ENCODE measurements around the gene MPP7. TPM values are rescaled to one million over a fixed set of nuclear protein-coding genes. Genes with fewer than 3 reads are reported as not detected.

MPP7 gene
- total and polyA plus RNA-seq, 9 donors, result 3.0 to 7.0 (median 4.6) TPM

DNA sequence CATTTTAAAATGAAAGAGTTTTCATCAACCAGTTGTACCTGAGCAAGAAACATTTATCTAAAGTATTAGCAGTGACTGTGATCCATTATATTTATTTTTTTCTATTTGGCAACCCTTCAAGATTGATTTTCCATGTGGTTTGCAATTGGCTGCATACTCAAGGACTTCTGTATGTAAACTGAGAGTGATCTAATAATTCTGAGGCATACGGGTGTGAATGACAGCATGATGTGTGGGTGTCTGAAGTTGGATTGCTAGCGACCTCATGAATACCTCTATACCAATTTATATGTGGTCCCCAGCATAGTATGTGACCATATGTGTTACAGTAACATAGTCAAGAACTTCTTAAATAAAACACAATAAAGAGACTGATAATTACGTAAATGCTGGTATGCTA is 8.2 kb upstream of the MPP7 start:
- WGBS (ENCODE audit: insufficient coverage), result no CpG with 5 or more reads among the region's 3 CpGs
- no peak for DNase-seq
- Histone ChIP-seq H3K9me3 (replicated peaks; ENCODE audit: control insufficient read depth, low read depth, low read length) (no peaks in the 10 kb centered on the region), H3K4me3 (ENCODE audit: low read length) (no peak overlapping the region), H3K4me1 (ENCODE audit: control insufficient read depth, insufficient read depth, low read length) (peaks cover 2% of the 10 kb centered on the region), H3K36me3 (ENCODE audit: control insufficient read depth, insufficient read depth, low read length) (no peaks in the 10 kb centered on the region), H3K27ac (ENCODE audit: low read length) (no peak overlapping the region), H3K27me3 (ENCODE audit: control insufficient read depth, insufficient read depth, low read length) (peaks cover 9% of the 10 kb centered on the region)

GRCh38 chr10:28307267-28307666 is 4.4 kb upstream of the MPP7 start:
- no peaks in the 10 kb centered on the region for H3K9me3 ChIP-seq (replicated peaks; ENCODE audit: control insufficient read depth, low read depth, low read length)
- peaks cover 14% of the 10 kb centered on the region for H3K27me3 ChIP-seq (ENCODE audit: control insufficient read depth, insufficient read depth, low read length)
- 83% methylated on average over 1 of the region's 4 CpGs for WGBS (ENCODE audit: insufficient coverage)
- H3K27ac ChIP-seq (ENCODE audit: low read length), result no peak overlapping the region
- DNase-seq, result no peak
- peaks cover 2% of the 10 kb centered on the region for H3K4me1 ChIP-seq (ENCODE audit: control insufficient read depth, insufficient read depth, low read length)
- no peaks in the 10 kb centered on the region for H3K36me3 ChIP-seq (ENCODE audit: control insufficient read depth, insufficient read depth, low read length)
- H3K4me3 ChIP-seq (ENCODE audit: low read length), result no peak overlapping the region

GRCh38 chr10:28305553-28305952 is 2.7 kb upstream of the MPP7 start:
- Histone ChIP-seq H3K36me3 (ENCODE audit: control insufficient read depth, insufficient read depth, low read length) (no peaks in the 10 kb centered on the region), H3K4me3 (ENCODE audit: low read length) (no peak overlapping the region), H3K27me3 (ENCODE audit: control insufficient read depth, insufficient read depth, low read length) (peaks cover 20% of the 10 kb centered on the region), H3K27ac (ENCODE audit: low read length) (no peak overlapping the region), H3K4me1 (ENCODE audit: control insufficient read depth, insufficient read depth, low read length) (peaks cover 2% of the 10 kb centered on the region), H3K9me3 (replicated peaks; ENCODE audit: control insufficient read depth, low read depth, low read length) (no peaks in the 10 kb centered on the region)
- WGBS (ENCODE audit: insufficient coverage), result no CpG with 5 or more reads among the region's 2 CpGs
- DNase-seq, result no peak

DNA sequence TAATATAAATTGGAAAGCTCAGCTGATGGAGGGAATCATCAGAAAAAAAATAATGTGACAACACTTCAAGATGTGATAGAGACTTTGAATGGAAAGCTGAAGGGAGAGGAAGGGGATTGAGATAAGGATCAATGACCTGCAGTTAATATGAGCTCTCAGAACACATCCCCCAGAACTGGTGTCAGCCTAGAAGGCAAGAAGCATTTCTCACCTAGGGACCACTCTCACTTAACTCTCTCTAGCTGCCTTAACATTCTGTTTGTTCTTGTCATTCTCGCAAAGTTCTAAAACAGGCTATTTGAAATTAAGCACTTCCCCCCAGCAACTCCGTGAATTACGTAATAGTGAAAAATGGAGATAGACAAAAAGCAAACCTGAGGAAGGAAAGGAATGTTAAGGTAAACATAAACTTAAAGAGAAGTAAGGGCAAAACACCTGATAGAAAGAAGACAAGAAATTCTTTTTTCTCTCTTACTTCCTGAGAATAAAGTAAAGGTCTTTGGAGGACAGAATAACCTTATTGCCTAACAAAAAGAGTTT is 1.2 kb upstream of the MPP7 start:
- Histone ChIP-seq H3K4me3 (ENCODE audit: low read length) (no peak overlapping the region), H3K27me3 (ENCODE audit: control insufficient read depth, insufficient read depth, low read length) (peaks cover 20% of the 10 kb centered on the region), H3K36me3 (ENCODE audit: control insufficient read depth, insufficient read depth, low read length) (no peaks in the 10 kb centered on the region), H3K27ac (ENCODE audit: low read length) (no peak overlapping the region), H3K4me1 (ENCODE audit: control insufficient read depth, insufficient read depth, low read length) (peaks cover 2% of the 10 kb centered on the region), H3K9me3 (replicated peaks; ENCODE audit: control insufficient read depth, low read depth, low read length) (no peaks in the 10 kb centered on the region)
- no peak for DNase-seq
- WGBS (ENCODE audit: insufficient coverage), result no CpG with 5 or more reads among the region's 3 CpGs

GRCh38 chr10:28302012-28302637 is 739 bp downstream of the MPP7 start:
- DNase-seq, result peak; percentile 58
- H3K36me3 ChIP-seq (ENCODE audit: control insufficient read depth, insufficient read depth, low read length), result no peaks in the 10 kb centered on the region
- 1% methylated on average over 14 of the region's 25 CpGs for WGBS (ENCODE audit: insufficient coverage)
- H3K9me3 ChIP-seq (replicated peaks; ENCODE audit: control insufficient read depth, low read depth, low read length), result no peaks in the 10 kb centered on the region
- no peaks in the 10 kb centered on the region for H3K4me1 ChIP-seq (ENCODE audit: control insufficient read depth, insufficient read depth, low read length)
- H3K27ac ChIP-seq (ENCODE audit: low read length), result peak overlapping the region; percentile 29
- H3K4me3 ChIP-seq (ENCODE audit: low read length), result peak overlapping the region; percentile 57
- H3K27me3 ChIP-seq (ENCODE audit: control insufficient read depth, insufficient read depth, low read length), result peaks cover 17% of the 10 kb centered on the region

DNA sequence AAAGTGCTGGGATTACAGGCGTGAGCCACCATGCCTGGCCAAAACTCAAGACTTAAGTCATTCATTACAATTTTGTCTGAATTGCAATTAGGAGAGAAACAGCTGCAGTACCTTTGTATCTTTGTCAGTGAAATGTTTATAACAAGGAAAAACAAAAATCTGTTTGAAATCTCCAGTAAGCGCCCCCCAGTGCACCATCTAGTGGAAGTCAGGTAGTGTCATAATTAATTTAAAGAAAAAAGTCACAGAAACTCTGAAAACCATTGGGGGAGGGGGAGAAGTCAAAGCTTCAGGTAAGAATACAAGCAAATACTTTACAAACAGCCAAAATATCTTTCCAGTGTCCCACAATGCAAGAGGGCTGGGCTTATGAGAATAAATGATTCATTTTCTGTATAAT is 2.8 kb downstream of the MPP7 start:
- Histone ChIP-seq H3K4me3 (ENCODE audit: low read length) (no peak overlapping the region), H3K27me3 (ENCODE audit: control insufficient read depth, insufficient read depth, low read length) (peaks cover 7% of the 10 kb centered on the region), H3K9me3 (replicated peaks; ENCODE audit: control insufficient read depth, low read depth, low read length) (no peaks in the 10 kb centered on the region), H3K27ac (ENCODE audit: low read length) (no peak overlapping the region), H3K4me1 (ENCODE audit: control insufficient read depth, insufficient read depth, low read length) (peaks cover 5% of the 10 kb centered on the region), H3K36me3 (ENCODE audit: control insufficient read depth, insufficient read depth, low read length) (no peaks in the 10 kb centered on the region)
- DNase-seq, result no peak
- 67% methylated on average over 1 of the region's 2 CpGs for WGBS (ENCODE audit: insufficient coverage)

DNA sequence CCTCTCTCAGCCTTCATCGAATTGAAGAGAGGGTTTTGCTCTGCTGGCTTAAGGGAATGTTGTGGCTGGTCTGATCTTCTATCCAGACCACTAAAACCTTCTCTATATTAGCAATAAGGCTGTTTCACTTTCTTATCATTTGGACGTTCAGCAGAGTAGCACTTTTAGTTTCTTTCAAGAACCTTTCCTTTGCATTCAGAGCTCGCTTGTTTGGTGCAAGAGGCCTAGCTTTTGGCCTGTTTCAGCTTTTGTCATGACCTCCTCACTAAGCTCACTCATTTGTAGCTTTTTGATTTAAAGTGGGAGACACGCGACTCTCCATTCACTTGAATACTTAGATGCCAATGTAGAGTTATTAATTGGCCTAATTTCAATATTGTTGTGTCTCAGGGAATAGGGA is 3.9 kb downstream of the MPP7 start:
- 60% methylated on average over 2 of the region's 5 CpGs for WGBS (ENCODE audit: insufficient coverage)
- Histone ChIP-seq H3K9me3 (replicated peaks; ENCODE audit: control insufficient read depth, low read depth, low read length) (no peaks in the 10 kb centered on the region), H3K4me3 (ENCODE audit: low read length) (no peak overlapping the region), H3K36me3 (ENCODE audit: control insufficient read depth, insufficient read depth, low read length) (no peaks in the 10 kb centered on the region), H3K27ac (ENCODE audit: low read length) (no peak overlapping the region), H3K27me3 (ENCODE audit: control insufficient read depth, insufficient read depth, low read length) (peaks cover 7% of the 10 kb centered on the region), H3K4me1 (ENCODE audit: control insufficient read depth, insufficient read depth, low read length) (peaks cover 5% of the 10 kb centered on the region)
- DNase-seq, result no peak

GRCh38 chr10:28296023-28296422 is 6.8 kb downstream of the MPP7 start:
- Histone ChIP-seq H3K9me3 (replicated peaks; ENCODE audit: control insufficient read depth, low read depth, low read length) (no peaks in the 10 kb centered on the region), H3K36me3 (ENCODE audit: control insufficient read depth, insufficient read depth, low read length) (no peaks in the 10 kb centered on the region), H3K27me3 (ENCODE audit: control insufficient read depth, insufficient read depth, low read length) (no peaks in the 10 kb centered on the region), H3K4me1 (ENCODE audit: control insufficient read depth, insufficient read depth, low read length) (peaks cover 5% of the 10 kb centered on the region), H3K27ac (ENCODE audit: low read length) (no peak overlapping the region), H3K4me3 (ENCODE audit: low read length) (no peak overlapping the region)
- DNase-seq, result no peak
- WGBS (ENCODE audit: insufficient coverage), result 27% methylated on average over 1 of the region's 1 CpG

- H3K27ac ChIP-seq (ENCODE audit: low read length), result no peak overlapping the region
- peaks cover 5% of the 10 kb centered on the region for H3K4me1 ChIP-seq (ENCODE audit: control insufficient read depth, insufficient read depth, low read length)
- no peaks in the 10 kb centered on the region for H3K27me3 ChIP-seq (ENCODE audit: control insufficient read depth, insufficient read depth, low read length)
- H3K4me3 ChIP-seq (ENCODE audit: low read length), result no peak overlapping the region
- no peaks in the 10 kb centered on the region for H3K36me3 ChIP-seq (ENCODE audit: control insufficient read depth, insufficient read depth, low read length)
- no peaks in the 10 kb centered on the region for H3K9me3 ChIP-seq (replicated peaks; ENCODE audit: control insufficient read depth, low read depth, low read length)
- WGBS (ENCODE audit: insufficient coverage), result no CpG with 5 or more reads among the region's 3 CpGs
- DNase-seq, result peak; percentile 56
Measured at GRCh38 chr10:28295336-28295735, 7.5 kb downstream of the MPP7 start.

GRCh38 chr10:28294809-28295208 is 8.1 kb downstream of the MPP7 start:
- Histone ChIP-seq H3K27me3 (ENCODE audit: control insufficient read depth, insufficient read depth, low read length) (no peaks in the 10 kb centered on the region), H3K4me1 (ENCODE audit: control insufficient read depth, insufficient read depth, low read length) (peaks cover 5% of the 10 kb centered on the region), H3K27ac (ENCODE audit: low read length) (no peak overlapping the region), H3K4me3 (ENCODE audit: low read length) (no peak overlapping the region), H3K9me3 (replicated peaks; ENCODE audit: control insufficient read depth, low read depth, low read length) (no peaks in the 10 kb centered on the region), H3K36me3 (ENCODE audit: control insufficient read depth, insufficient read depth, low read length) (no peaks in the 10 kb centered on the region)
- WGBS (ENCODE audit: insufficient coverage), result 63% methylated on average over 1 of the region's 5 CpGs
- no peak for DNase-seq

DNA sequence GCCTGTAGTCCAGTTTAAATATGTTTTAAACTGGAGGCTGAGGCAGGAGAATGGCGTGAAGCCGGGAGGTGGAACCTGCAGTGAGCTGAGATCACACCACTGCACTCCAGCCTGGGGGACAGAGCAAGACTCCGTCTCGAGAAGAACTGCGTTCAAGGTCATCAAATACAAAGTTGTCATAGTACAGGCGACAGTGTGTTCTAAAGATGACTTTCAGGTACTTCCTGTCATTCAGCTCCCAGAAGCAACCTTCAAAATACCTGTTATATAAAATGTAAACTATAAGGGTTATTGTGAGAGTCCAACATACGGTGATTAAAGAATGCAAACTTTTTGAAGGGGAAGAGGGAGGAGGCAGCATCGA is 8.7 kb downstream of the MPP7 start:
- DNase-seq, result no peak
- Histone ChIP-seq H3K4me3 (ENCODE audit: low read length) (no peak overlapping the region), H3K36me3 (ENCODE audit: control insufficient read depth, insufficient read depth, low read length) (no peaks in the 10 kb centered on the region), H3K9me3 (replicated peaks; ENCODE audit: control insufficient read depth, low read depth, low read length) (no peaks in the 10 kb centered on the region), H3K27ac (ENCODE audit: low read length) (no peak overlapping the region), H3K4me1 (ENCODE audit: control insufficient read depth, insufficient read depth, low read length) (peaks cover 5% of the 10 kb centered on the region), H3K27me3 (ENCODE audit: control insufficient read depth, insufficient read depth, low read length) (no peaks in the 10 kb centered on the region)
- WGBS (ENCODE audit: insufficient coverage), result 100% methylated on average over 2 of the region's 8 CpGs
